Vagina (tissue), 2 donors: ENCODE measurements around the gene EDC4.

ENCODE experiments used
- CTCF ChIP-seq, 3 experiments: fragments of 450-650 bp in 2 of 3; fragments of 200-600 bp in 1 of 3; sonication (generic) in 1 of 3; IDR thresholded peaks; one replicate each; pipeline ENCODE4 v1.5.1; 2017 to 2019; ENCODE audit warnings: antibody characterized with exemption in 3 of 3, mild to moderate bottlenecking in 2 of 3, moderate library complexity in 2 of 3
- POLR2A ChIP-seq, 2 donors: fragments of 450-650 bp; IDR thresholded peaks; one replicate each; pipeline ENCODE4 v1.6.1; 2017; ENCODE audit warnings: antibody characterized with exemption in 2 of 2, mild to moderate bottlenecking in 2 of 2, moderate library complexity in 2 of 2

GRCh38 chr16:67834242-67834614 lies 38.6 kb upstream of the EDC4 start:
- TF ChIP-seq CTCF (IDR thresholded peaks at IDR 0.05) (no peak), POLR2A (IDR thresholded peaks at IDR 0.05) (no peak)
